ENCODE measurements around the gene PURA.
A peak's percentile ranks its signal among the peaks of the same experiment; 100 is the strongest.
"Not testable (repeated sequence)": the region's sequence is repeated elsewhere in the genome, so short reads cannot be mapped to it uniquely, and the experiment has no call there.

PURA gene

GRCh38 chr5:140153255-140153654 is 39.3 kb downstream of the PURA start:
- no peak overlapping the region for H3K4me3 ChIP-seq (ENCODE audit: insufficient read depth, low read length, poor library complexity, severe bottlenecking)
- no peak for TF ChIP-seq EZH2phosphoT487 (conservative IDR thresholded peaks at IDR 0.05; ENCODE audit: low read length)
- TF ChIP-seq, protein P1, sequence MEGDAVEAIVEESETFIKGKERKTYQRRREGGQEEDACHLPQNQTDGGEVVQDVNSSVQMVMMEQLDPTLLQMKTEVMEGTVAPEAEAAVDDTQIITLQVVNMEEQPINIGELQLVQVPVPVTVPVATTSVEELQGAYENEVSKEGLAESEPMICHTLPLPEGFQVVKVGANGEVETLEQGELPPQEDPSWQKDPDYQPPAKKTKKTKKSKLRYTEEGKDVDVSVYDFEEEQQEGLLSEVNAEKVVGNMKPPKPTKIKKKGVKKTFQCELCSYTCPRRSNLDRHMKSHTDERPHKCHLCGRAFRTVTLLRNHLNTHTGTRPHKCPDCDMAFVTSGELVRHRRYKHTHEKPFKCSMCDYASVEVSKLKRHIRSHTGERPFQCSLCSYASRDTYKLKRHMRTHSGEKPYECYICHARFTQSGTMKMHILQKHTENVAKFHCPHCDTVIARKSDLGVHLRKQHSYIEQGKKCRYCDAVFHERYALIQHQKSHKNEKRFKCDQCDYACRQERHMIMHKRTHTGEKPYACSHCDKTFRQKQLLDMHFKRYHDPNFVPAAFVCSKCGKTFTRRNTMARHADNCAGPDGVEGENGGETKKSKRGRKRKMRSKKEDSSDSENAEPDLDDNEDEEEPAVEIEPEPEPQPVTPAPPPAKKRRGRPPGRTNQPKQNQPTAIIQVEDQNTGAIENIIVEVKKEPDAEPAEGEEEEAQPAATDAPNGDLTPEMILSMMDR (IDR thresholded peaks at IDR 0.05; ENCODE audit: insufficient read depth, low read length, poor library complexity, severe bottlenecking) = no peak
- no peak overlapping the region for H3K27ac ChIP-seq (ENCODE audit: low read depth, low read length)

DNA sequence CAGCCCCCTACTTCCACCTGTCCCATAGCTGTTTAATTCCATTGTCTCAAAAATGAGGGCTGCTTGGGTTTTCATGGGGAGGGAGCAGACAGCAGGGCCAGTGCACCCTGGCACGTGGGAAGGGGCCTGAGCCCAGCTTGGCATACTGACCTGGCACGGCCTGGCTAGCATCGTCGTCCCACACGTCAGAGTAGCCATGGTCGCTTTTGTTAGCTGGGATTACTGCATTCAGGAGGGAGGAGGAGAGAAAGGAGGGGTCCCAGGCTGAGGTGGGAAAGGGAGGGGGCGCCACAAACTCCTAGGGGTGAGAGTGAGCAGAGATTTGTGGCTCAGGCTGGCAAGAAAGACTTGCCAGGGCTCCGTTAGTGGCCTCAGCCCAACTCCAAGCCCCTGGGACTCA is 40.0 kb downstream of the PURA start:
- Histone ChIP-seq H4K20me1 (ENCODE audit: low read depth, low read length) (no peaks in the 10 kb centered on the region), H3K27me3 (ENCODE audit: low read length) (no peaks in the 10 kb centered on the region), H3K9ac (ENCODE audit: low read length) (no peak overlapping the region), H3K4me2 (ENCODE audit: low read depth, low read length, poor library complexity, severe bottlenecking) (no peak overlapping the region), H3K79me2 (ENCODE audit: insufficient read depth, low read length) (no peaks in the 10 kb centered on the region), H2AFZ (ENCODE audit: low read depth, low read length, severe bottlenecking) (no peak overlapping the region), H3K9me2 (replicated peaks; ENCODE audit: insufficient read depth, low read length) (no peaks in the 10 kb centered on the region), H3F3A (ENCODE audit: insufficient read depth) (no peaks in the 10 kb centered on the region), H3K27ac (ENCODE audit: low read depth, low read length) (no peak overlapping the region), H3K36me3 (ENCODE audit: low read length) (no peaks in the 10 kb centered on the region), H3K9me3 (ENCODE audit: insufficient read depth, low read length) (no peaks in the 10 kb centered on the region), H3K4me3 (ENCODE audit: insufficient read depth, low read length, poor library complexity, severe bottlenecking) (no peak overlapping the region)
- TF ChIP-seq EZH2phosphoT487 (conservative IDR thresholded peaks at IDR 0.05; ENCODE audit: low read length) = no peak
- TF ChIP-seq, protein P1 (IDR thresholded peaks at IDR 0.05; ENCODE audit: insufficient read depth, low read length, poor library complexity, severe bottlenecking) = no peak

More at GRCh38 chr5:140153255-140153654, 39.3 kb downstream of the PURA start:
- H3K27me3 ChIP-seq (ENCODE audit: low read length) = no peaks in the 10 kb centered on the region
- H4K20me1 ChIP-seq (ENCODE audit: low read depth, low read length) = no peaks in the 10 kb centered on the region
- no peak overlapping the region for H2AFZ ChIP-seq (ENCODE audit: low read depth, low read length, severe bottlenecking)
- H3K9ac ChIP-seq (ENCODE audit: low read length) = no peak overlapping the region
- no peaks in the 10 kb centered on the region for H3K79me2 ChIP-seq (ENCODE audit: insufficient read depth, low read length)
- H3K9me2 ChIP-seq (replicated peaks; ENCODE audit: insufficient read depth, low read length) = no peaks in the 10 kb centered on the region
- no peak overlapping the region for H3K4me2 ChIP-seq (ENCODE audit: low read depth, low read length, poor library complexity, severe bottlenecking)
- no peaks in the 10 kb centered on the region for H3F3A ChIP-seq (ENCODE audit: insufficient read depth)
- no peaks in the 10 kb centered on the region for H3K9me3 ChIP-seq (ENCODE audit: insufficient read depth, low read length)
- H3K36me3 ChIP-seq (ENCODE audit: low read length) = no peaks in the 10 kb centered on the region

DNA sequence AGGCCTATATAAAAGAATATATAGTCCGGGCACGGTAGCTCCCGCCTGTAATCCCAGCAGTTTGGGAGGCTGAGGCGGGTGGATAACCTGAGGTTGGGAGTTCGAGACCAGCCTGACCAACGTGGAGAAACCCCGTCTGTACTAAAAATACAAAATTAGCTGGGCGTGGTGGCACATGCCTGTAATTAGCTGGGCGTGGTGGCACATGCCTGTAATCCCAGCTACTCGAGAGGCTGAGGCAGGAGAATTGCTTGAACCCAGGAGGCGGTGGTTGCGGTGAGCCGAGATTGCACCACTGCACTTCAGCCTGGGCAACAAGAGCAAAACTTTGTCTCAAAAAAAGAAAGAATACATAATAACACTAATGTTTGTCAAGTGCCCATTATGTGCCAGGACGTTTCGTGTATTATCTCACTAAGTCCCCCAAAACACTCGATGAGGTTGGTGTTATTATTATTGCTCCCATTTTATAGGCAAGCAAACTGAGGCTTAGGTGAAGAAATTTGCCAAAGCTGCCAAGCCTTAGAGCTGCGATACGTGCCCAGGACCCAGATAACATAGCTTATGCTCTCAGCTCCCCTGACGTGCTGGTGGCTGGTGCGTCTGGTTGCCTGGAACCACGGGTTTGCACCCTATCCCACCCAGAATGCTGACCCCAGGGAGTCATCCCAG is 40.9 kb downstream of the PURA start:
- H3K79me2 ChIP-seq (ENCODE audit: insufficient read depth, low read length); H3K4me3 ChIP-seq (ENCODE audit: insufficient read depth, low read length, poor library complexity, severe bottlenecking); H2AFZ ChIP-seq (ENCODE audit: low read depth, low read length, severe bottlenecking); H4K20me1 ChIP-seq (ENCODE audit: low read depth, low read length); H3K9me3 ChIP-seq (ENCODE audit: insufficient read depth, low read length); H3F3A ChIP-seq (ENCODE audit: insufficient read depth); H3K27ac ChIP-seq (ENCODE audit: low read depth, low read length); H3K9me2 ChIP-seq (replicated peaks; ENCODE audit: insufficient read depth, low read length); H3K36me3 ChIP-seq (ENCODE audit: low read length); H3K9ac ChIP-seq (ENCODE audit: low read length); H3K27me3 ChIP-seq (ENCODE audit: low read length); H3K4me2 ChIP-seq (ENCODE audit: low read depth, low read length, poor library complexity, severe bottlenecking): not testable (repeated sequence)

DNA sequence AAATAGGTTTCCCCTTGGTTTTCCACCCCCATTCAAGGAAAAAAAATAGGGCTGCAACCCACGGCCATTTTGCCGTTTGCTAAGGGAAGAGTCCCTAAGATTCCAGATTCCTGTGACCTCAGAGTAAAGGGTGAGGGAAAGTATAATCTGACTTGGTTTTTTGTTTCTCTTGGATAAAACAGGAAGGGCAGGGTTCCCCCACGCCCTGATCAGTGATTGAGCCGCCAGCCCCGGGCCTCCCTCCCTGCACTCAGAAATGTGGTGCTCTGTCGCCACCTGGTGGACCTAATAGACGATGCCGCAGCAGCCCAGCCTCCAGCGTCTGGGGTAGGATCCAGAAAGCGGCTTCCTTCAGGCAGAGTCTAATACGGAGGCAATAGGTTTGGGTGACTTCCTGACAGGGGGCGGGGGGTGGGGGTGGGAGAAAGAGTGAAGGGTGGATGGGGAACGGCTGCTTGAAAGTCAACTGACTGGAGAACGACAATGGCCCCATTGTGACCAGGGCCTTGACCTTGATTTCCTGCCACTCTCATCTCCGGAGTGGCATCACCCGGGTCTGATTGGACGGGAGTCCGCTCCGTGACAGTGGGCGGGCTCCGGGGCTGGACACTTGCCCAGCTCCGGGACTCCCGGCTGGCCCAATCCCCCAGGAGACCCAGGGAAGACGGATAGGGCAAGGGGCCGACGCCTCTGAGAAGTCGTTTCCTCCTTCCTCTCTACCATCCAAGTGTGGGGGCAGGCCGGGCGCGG is 43.3 kb downstream of the PURA start:
- H3K27ac ChIP-seq (ENCODE audit: low read depth, low read length) = no peak overlapping the region
- no peaks in the 10 kb centered on the region for H3K9me2 ChIP-seq (replicated peaks; ENCODE audit: insufficient read depth, low read length)

More for the DNA sequence above, 43.3 kb downstream of the PURA start:
- no peak overlapping the region for H3K9ac ChIP-seq (ENCODE audit: low read length)
- H3K4me3 ChIP-seq (ENCODE audit: insufficient read depth, low read length, poor library complexity, severe bottlenecking) = no peak overlapping the region
- peak overlapping the region; percentile 30 for H2AFZ ChIP-seq (ENCODE audit: low read depth, low read length, severe bottlenecking)
- no peak overlapping the region for H3K4me2 ChIP-seq (ENCODE audit: low read depth, low read length, poor library complexity, severe bottlenecking)
- no peaks in the 10 kb centered on the region for H3K9me3 ChIP-seq (ENCODE audit: insufficient read depth, low read length)
- H4K20me1 ChIP-seq (ENCODE audit: low read depth, low read length) = no peaks in the 10 kb centered on the region
- no peaks in the 10 kb centered on the region for H3K36me3 ChIP-seq (ENCODE audit: low read length)
- H3K27me3 ChIP-seq (ENCODE audit: low read length) = no peaks in the 10 kb centered on the region
- no peaks in the 10 kb centered on the region for H3F3A ChIP-seq (ENCODE audit: insufficient read depth)
- H3K79me2 ChIP-seq (ENCODE audit: insufficient read depth, low read length) = no peaks in the 10 kb centered on the region
- TF ChIP-seq, protein P1 (IDR thresholded peaks at IDR 0.05; ENCODE audit: insufficient read depth, low read length, poor library complexity, severe bottlenecking) = peak; percentile 78
- TF ChIP-seq EZH2phosphoT487 (conservative IDR thresholded peaks at IDR 0.05; ENCODE audit: low read length) = no peak

All from SU-DHL-6 (cell line).